ENCODE measurements around the gene TAF1C.

Gene TAF1C

DNA sequence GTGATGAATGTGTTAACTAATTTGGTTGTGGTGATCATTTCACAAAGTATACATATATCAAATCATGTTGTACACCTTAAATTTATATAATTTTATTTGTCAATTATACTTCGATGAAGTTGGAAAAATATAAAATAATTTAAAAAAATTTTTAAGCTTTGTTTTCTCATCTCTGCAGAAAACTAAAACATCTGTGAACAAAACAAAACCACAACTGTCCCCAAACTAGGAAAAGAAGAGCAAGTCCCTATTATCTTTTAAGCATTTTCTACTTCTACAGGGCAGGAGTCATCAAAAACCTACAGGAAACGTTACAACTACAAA lies 48.4 kb downstream of the TAF1C start:
- H3K4me3 ChIP-seq (ENCODE audit: low read depth, low read length), result no peak overlapping the region
- H3K9ac ChIP-seq (ENCODE audit: low read length), result no peak overlapping the region
- H3K79me1 ChIP-seq (ENCODE audit: low read length), result no peaks in the 10 kb centered on the region
- H2AK5ac ChIP-seq (ENCODE audit: low read length), result no peak overlapping the region
- H3K4me2 ChIP-seq (ENCODE audit: low read length), result no peak overlapping the region
- no peak overlapping the region for H2BK12ac ChIP-seq (ENCODE audit: low read length)
- no peak overlapping the region for H2BK120ac ChIP-seq (ENCODE audit: insufficient read depth, low read length, poor library complexity)
- H4K91ac ChIP-seq (ENCODE audit: low read depth, low read length), result no peak overlapping the region
- H3K9me3 ChIP-seq (ENCODE audit: insufficient read depth, low read depth, low read length), result no peaks in the 10 kb centered on the region
- H3K4ac ChIP-seq (ENCODE audit: low read depth, low read length), result no peak overlapping the region
- H3K36me3 ChIP-seq (ENCODE audit: control insufficient read depth in 1 of 2, insufficient read depth in 2 of 2, low read length in 2 of 2), result no peaks in the 10 kb centered on the region
- H3K18ac ChIP-seq (ENCODE audit: low read length), result no peak overlapping the region
- no peaks in the 10 kb centered on the region for H3K79me2 ChIP-seq (ENCODE audit: control insufficient read depth, insufficient read depth, low read length, poor library complexity)
- H2AFZ ChIP-seq (ENCODE audit: insufficient read depth, low read length, poor library complexity), result no peak overlapping the region
- no peaks in the 10 kb centered on the region for H3K27me3 ChIP-seq (ENCODE audit: insufficient read depth, low read length)
- H3K23ac ChIP-seq (ENCODE audit: low read length), result no peak overlapping the region
- peaks cover 5 to 6% of the 10 kb centered on the region in 2 experiments for H3K4me1 ChIP-seq (ENCODE audit: control insufficient read depth in 1 of 2, insufficient read depth in 2 of 2, low read length in 2 of 2)
- no peak overlapping the region for H3K14ac ChIP-seq (ENCODE audit: low read length)
- no peak for DNase-seq
- H4K8ac ChIP-seq (ENCODE audit: low read depth, low read length), result no peak overlapping the region
- H3K27ac ChIP-seq (ENCODE audit: low read depth, low read length), result no peak overlapping the region
- no peak overlapping the region for H4K12ac ChIP-seq (ENCODE audit: low read depth, low read length)
- no CpG with 5 or more reads among the region's 2 CpGs for whole genome bisulfite sequencing (ENCODE audit: extremely low coverage, insufficient coverage, insufficient read length)
- H2BK5ac ChIP-seq (ENCODE audit: low read depth, low read length, poor library complexity), result no peak overlapping the region

DNA sequence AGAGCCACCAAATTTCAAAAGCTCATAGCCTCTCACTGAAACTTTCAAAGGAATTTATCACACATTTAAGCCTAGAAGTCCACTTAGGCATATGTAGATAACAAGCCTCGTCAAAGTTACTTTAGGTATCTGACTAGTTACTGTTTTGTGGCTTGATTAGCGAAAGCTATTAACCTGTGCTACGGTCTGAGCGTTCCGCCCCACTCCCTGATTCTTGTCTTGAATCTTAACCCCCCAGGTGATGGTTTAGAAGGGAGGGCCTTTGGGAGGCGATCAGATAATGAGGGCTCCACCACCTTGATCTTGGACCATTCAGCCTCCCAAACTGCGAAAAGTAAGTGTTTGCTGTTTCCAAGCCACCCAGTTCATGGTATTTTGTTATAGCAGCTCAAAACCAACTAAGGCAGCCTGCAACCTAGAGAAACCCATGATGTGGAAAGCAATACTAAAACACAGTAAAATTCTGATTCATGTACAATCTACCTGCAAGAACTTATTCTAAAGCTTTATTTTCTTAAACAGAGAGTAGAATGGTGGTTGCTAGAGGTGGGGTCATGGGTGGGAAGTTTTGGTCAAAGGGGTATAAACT lies 49.0 kb downstream of the TAF1C start:
- H3K36me3 ChIP-seq (ENCODE audit: control insufficient read depth in 1 of 2, insufficient read depth in 2 of 2, low read length in 2 of 2), result no peaks in the 10 kb centered on the region
- H2AFZ ChIP-seq (ENCODE audit: insufficient read depth, low read length, poor library complexity), result no peak overlapping the region
- H4K91ac ChIP-seq (ENCODE audit: low read depth, low read length), result no peak overlapping the region
- no peak for DNase-seq
- no peak overlapping the region for H3K27ac ChIP-seq (ENCODE audit: low read depth, low read length)
- no peak overlapping the region for H3K4ac ChIP-seq (ENCODE audit: low read depth, low read length)
- no peak overlapping the region for H3K18ac ChIP-seq (ENCODE audit: low read length)
- H2BK120ac ChIP-seq (ENCODE audit: insufficient read depth, low read length, poor library complexity), result no peak overlapping the region
- H2BK12ac ChIP-seq (ENCODE audit: low read length), result no peak overlapping the region
- no peak overlapping the region for H3K14ac ChIP-seq (ENCODE audit: low read length)
- no peaks in the 10 kb centered on the region for H3K79me1 ChIP-seq (ENCODE audit: low read length)
- no CpG with 5 or more reads among the region's 7 CpGs for WGBS (ENCODE audit: extremely low coverage, insufficient coverage, insufficient read length)
- H3K4me2 ChIP-seq (ENCODE audit: low read length), result no peak overlapping the region
- H2AK5ac ChIP-seq (ENCODE audit: low read length), result no peak overlapping the region
- no peak overlapping the region for H2BK5ac ChIP-seq (ENCODE audit: low read depth, low read length, poor library complexity)
- no peak overlapping the region for H3K4me3 ChIP-seq (ENCODE audit: low read depth, low read length)
- no peak overlapping the region for H3K9ac ChIP-seq (ENCODE audit: low read length)
- no peak overlapping the region for H4K8ac ChIP-seq (ENCODE audit: low read depth, low read length)
- H4K12ac ChIP-seq (ENCODE audit: low read depth, low read length), result no peak overlapping the region
- no peak overlapping the region for H3K23ac ChIP-seq (ENCODE audit: low read length)
- no peaks in the 10 kb centered on the region for H3K27me3 ChIP-seq (ENCODE audit: insufficient read depth, low read length)
- H3K9me3 ChIP-seq (ENCODE audit: insufficient read depth, low read depth, low read length), result no peaks in the 10 kb centered on the region
- H3K4me1 ChIP-seq (ENCODE audit: control insufficient read depth in 1 of 2, insufficient read depth in 2 of 2, low read length in 2 of 2), result peaks cover 5 to 6% of the 10 kb centered on the region in 2 experiments
- no peaks in the 10 kb centered on the region for H3K79me2 ChIP-seq (ENCODE audit: control insufficient read depth, insufficient read depth, low read length, poor library complexity)

DNA sequence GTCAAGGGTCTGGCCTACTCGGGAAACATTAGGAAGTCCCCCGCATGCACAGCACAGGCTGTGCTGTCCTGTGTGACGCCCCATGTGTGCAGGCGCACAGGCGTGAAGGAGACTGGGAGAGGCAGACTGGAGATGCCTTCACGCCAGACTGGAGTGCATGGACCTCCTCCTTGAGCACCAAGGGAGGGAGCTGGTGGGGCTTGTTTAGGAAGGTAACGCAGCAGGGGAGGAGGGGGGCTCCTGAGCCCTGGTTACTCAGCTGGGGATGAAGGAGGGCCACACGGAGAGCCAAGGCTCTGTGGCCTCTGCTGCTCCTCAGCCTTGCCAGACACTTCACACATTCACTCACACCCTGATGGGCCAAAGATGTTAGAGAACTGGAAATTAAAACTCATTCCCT lies 49.6 kb downstream of the TAF1C start:
- H2BK5ac ChIP-seq (ENCODE audit: low read depth, low read length, poor library complexity), result no peak overlapping the region
- H3K4me1 ChIP-seq (ENCODE audit: control insufficient read depth in 1 of 2, insufficient read depth in 2 of 2, low read length in 2 of 2), result peaks cover 5 to 6% of the 10 kb centered on the region in 2 experiments
- H2BK12ac ChIP-seq (ENCODE audit: low read length), result no peak overlapping the region
- no peaks in the 10 kb centered on the region for H3K79me1 ChIP-seq (ENCODE audit: low read length)
- H4K8ac ChIP-seq (ENCODE audit: low read depth, low read length), result no peak overlapping the region
- no peak overlapping the region for H3K23ac ChIP-seq (ENCODE audit: low read length)
- no peak overlapping the region for H3K27ac ChIP-seq (ENCODE audit: low read depth, low read length)
- H3K14ac ChIP-seq (ENCODE audit: low read length), result no peak overlapping the region
- H3K9me3 ChIP-seq (ENCODE audit: insufficient read depth, low read depth, low read length), result no peaks in the 10 kb centered on the region
- H2AFZ ChIP-seq (ENCODE audit: insufficient read depth, low read length, poor library complexity), result no peak overlapping the region
- no peak overlapping the region for H3K4me2 ChIP-seq (ENCODE audit: low read length)
- H3K27me3 ChIP-seq (ENCODE audit: insufficient read depth, low read length), result no peaks in the 10 kb centered on the region
- no peak overlapping the region for H3K18ac ChIP-seq (ENCODE audit: low read length)
- WGBS (ENCODE audit: extremely low coverage, insufficient coverage, insufficient read length), result no CpG with 5 or more reads among the region's 8 CpGs
- no peak for DNase-seq
- no peak overlapping the region for H4K91ac ChIP-seq (ENCODE audit: low read depth, low read length)
- no peak overlapping the region for H2BK120ac ChIP-seq (ENCODE audit: insufficient read depth, low read length, poor library complexity)
- no peak overlapping the region for H2AK5ac ChIP-seq (ENCODE audit: low read length)
- H3K4me3 ChIP-seq (ENCODE audit: low read depth, low read length), result no peak overlapping the region
- no peak overlapping the region for H3K9ac ChIP-seq (ENCODE audit: low read length)
- H3K4ac ChIP-seq (ENCODE audit: low read depth, low read length), result no peak overlapping the region
- no peak overlapping the region for H4K12ac ChIP-seq (ENCODE audit: low read depth, low read length)
- no peaks in the 10 kb centered on the region for H3K79me2 ChIP-seq (ENCODE audit: control insufficient read depth, insufficient read depth, low read length, poor library complexity)
- no peaks in the 10 kb centered on the region for H3K36me3 ChIP-seq (ENCODE audit: control insufficient read depth in 1 of 2, insufficient read depth in 2 of 2, low read length in 2 of 2)

DNA sequence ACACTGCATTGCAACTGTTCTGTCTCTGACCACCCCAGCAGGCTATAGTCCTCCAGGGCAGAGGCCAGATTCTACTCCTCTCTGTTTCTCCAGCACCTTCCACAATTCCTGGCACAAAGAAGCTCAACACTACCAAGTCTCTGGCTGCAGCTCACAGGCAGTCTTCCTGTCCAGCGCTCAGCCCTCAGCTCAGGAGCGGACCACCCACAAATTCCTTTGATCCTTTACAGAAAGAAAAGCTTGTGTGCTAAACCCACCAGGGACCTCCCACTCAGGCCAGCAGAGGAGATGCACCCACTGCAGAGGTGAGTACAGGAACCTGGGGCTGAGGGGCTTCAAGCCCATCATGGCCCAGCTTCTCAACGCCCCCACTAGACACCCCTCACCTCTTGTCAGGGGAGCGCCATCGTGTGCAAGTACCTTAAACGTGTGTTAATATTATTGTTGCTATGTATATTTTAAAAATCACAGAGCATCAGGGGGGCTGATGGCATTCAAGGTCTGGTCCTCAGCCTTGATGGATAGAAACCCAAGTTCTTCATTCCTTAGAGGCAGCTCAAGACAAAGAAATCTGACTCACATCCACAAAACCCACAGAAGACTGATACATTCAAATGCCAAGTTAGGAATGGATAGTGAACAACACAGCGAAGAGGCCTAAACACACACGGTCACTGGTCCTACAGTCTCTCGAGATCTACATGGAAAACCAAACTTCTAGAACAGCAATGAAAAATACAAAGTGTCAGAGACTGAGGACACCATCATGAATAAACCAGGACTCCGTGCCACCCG lies 50.3 kb downstream of the TAF1C start:
- no peak overlapping the region for H3K18ac ChIP-seq (ENCODE audit: low read length)
- no peak overlapping the region for H4K91ac ChIP-seq (ENCODE audit: low read depth, low read length)
- H3K79me1 ChIP-seq (ENCODE audit: low read length), result no peaks in the 10 kb centered on the region
- peaks cover 5 to 6% of the 10 kb centered on the region in 2 experiments for H3K4me1 ChIP-seq (ENCODE audit: control insufficient read depth in 1 of 2, insufficient read depth in 2 of 2, low read length in 2 of 2)
- no peaks in the 10 kb centered on the region for H3K9me3 ChIP-seq (ENCODE audit: insufficient read depth, low read depth, low read length)
- no peaks in the 10 kb centered on the region for H3K79me2 ChIP-seq (ENCODE audit: control insufficient read depth, insufficient read depth, low read length, poor library complexity)
- no CpG with 5 or more reads among the region's 11 CpGs for WGBS (ENCODE audit: extremely low coverage, insufficient coverage, insufficient read length)
- no peak for DNase-seq
- no peak overlapping the region for H2BK12ac ChIP-seq (ENCODE audit: low read length)
- no peak overlapping the region for H3K4me2 ChIP-seq (ENCODE audit: low read length)
- H2AK5ac ChIP-seq (ENCODE audit: low read length), result no peak overlapping the region
- H4K12ac ChIP-seq (ENCODE audit: low read depth, low read length), result no peak overlapping the region
- no peak overlapping the region for H2BK120ac ChIP-seq (ENCODE audit: insufficient read depth, low read length, poor library complexity)
- no peaks in the 10 kb centered on the region for H3K27me3 ChIP-seq (ENCODE audit: insufficient read depth, low read length)
- H3K14ac ChIP-seq (ENCODE audit: low read length), result no peak overlapping the region
- H4K8ac ChIP-seq (ENCODE audit: low read depth, low read length), result no peak overlapping the region
- no peak overlapping the region for H3K9ac ChIP-seq (ENCODE audit: low read length)
- no peak overlapping the region for H3K4ac ChIP-seq (ENCODE audit: low read depth, low read length)
- H3K23ac ChIP-seq (ENCODE audit: low read length), result no peak overlapping the region
- H3K27ac ChIP-seq (ENCODE audit: low read depth, low read length), result no peak overlapping the region
- H3K36me3 ChIP-seq (ENCODE audit: control insufficient read depth in 1 of 2, insufficient read depth in 2 of 2, low read length in 2 of 2), result no peaks in the 10 kb centered on the region
- H2AFZ ChIP-seq (ENCODE audit: insufficient read depth, low read length, poor library complexity), result no peak overlapping the region
- no peak overlapping the region for H3K4me3 ChIP-seq (ENCODE audit: low read depth, low read length)
- H2BK5ac ChIP-seq (ENCODE audit: low read depth, low read length, poor library complexity), result no peak overlapping the region

Measured in trophoblast cell (in vitro differentiated cells and primary cell).